ENCODE data around the gene ABCA9.

GRCh38 chr17:69009930-69010329 is 50.8 kb downstream of the ABCA9 start:
- no peak for TF ChIP-seq HOXC10 (CRISPR knock-in tag; IDR thresholded peaks at IDR 0.05)
- TF ChIP-seq ZNF560 (tag by site-specific recombination; IDR thresholded peaks at IDR 0.05; ENCODE audit: borderline replicate concordance), result no peak
- TF ChIP-seq PRDM6 (tag by site-specific recombination; IDR thresholded peaks at IDR 0.05), result no peak
- TF ChIP-seq ZNF610 (tag by site-specific recombination; IDR thresholded peaks at IDR 0.05; ENCODE audit: borderline replicate concordance), result no peak
- TF ChIP-seq ZNF777 (tag by site-specific recombination; IDR thresholded peaks at IDR 0.05; ENCODE audit: borderline replicate concordance), result no peak
- no peak for TF ChIP-seq ZNF561 (tag by site-specific recombination; IDR thresholded peaks at IDR 0.05; ENCODE audit: borderline replicate concordance)
- TF ChIP-seq, protein P1, sequence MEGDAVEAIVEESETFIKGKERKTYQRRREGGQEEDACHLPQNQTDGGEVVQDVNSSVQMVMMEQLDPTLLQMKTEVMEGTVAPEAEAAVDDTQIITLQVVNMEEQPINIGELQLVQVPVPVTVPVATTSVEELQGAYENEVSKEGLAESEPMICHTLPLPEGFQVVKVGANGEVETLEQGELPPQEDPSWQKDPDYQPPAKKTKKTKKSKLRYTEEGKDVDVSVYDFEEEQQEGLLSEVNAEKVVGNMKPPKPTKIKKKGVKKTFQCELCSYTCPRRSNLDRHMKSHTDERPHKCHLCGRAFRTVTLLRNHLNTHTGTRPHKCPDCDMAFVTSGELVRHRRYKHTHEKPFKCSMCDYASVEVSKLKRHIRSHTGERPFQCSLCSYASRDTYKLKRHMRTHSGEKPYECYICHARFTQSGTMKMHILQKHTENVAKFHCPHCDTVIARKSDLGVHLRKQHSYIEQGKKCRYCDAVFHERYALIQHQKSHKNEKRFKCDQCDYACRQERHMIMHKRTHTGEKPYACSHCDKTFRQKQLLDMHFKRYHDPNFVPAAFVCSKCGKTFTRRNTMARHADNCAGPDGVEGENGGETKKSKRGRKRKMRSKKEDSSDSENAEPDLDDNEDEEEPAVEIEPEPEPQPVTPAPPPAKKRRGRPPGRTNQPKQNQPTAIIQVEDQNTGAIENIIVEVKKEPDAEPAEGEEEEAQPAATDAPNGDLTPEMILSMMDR (tag by site-specific recombination; IDR thresholded peaks at IDR 0.05), result no peak
- no peak for TF ChIP-seq ZNF549 (tag by site-specific recombination; IDR thresholded peaks at IDR 0.05)
- no peak for TF ChIP-seq ZNF114 (tag by site-specific recombination; IDR thresholded peaks at IDR 0.05)
